ENCODE measurements around the gene SCN1B. TPM values are rescaled to one million over a fixed set of nuclear protein-coding genes. Genes with fewer than 3 reads are reported as not detected.

SCN1B gene
- total RNA-seq, 3 donors from 2014 or later, result 1.6 to 8.8 (median 3.5) TPM

- H3K9me3 ChIP-seq, result peaks cover 7% of the 10 kb centered on the region
- H3K36me3 ChIP-seq (ENCODE audit: low read depth), result no peaks in the 10 kb centered on the region
- intact Hi-C loops (cut with DNase I, micrococcal nuclease), result no loop called here
- H3K4me1 ChIP-seq (ENCODE audit: low read depth), result no peaks in the 10 kb centered on the region
- TF ChIP-seq CTCF (IDR thresholded peaks at IDR 0.05), result no peak
- ATAC-seq (no peak), DNase-seq (no peak)
- no peak overlapping the region for H3K4me3 ChIP-seq
These were observed 43.7 kb downstream of the SCN1B start for GRCh38 chr19:35073941-35074340.

- intact Hi-C loops (cut with DNase I, micrococcal nuclease), result no loop called here
- H3K4me1 ChIP-seq (ENCODE audit: low read depth), result no peaks in the 10 kb centered on the region
- TF ChIP-seq CTCF (IDR thresholded peaks at IDR 0.05), result no peak
- DNase-seq (no peak), ATAC-seq (no peak)
- peaks cover 7% of the 10 kb centered on the region for H3K9me3 ChIP-seq
- H3K4me3 ChIP-seq, result no peak overlapping the region
- no peaks in the 10 kb centered on the region for H3K36me3 ChIP-seq (ENCODE audit: low read depth)
These were observed 44.3 kb downstream of the SCN1B start for GRCh38 chr19:35074426-35075201.

- Histone ChIP-seq H3K4me1 (ENCODE audit: low read depth) (no peaks in the 10 kb centered on the region), H3K36me3 (ENCODE audit: low read depth) (no peaks in the 10 kb centered on the region), H3K4me3 (no peak overlapping the region), H3K9me3 (peaks cover 5% of the 10 kb centered on the region)
- TF ChIP-seq CTCF (IDR thresholded peaks at IDR 0.05), result no peak
- ATAC-seq (no peak), DNase-seq (no peak)
- intact Hi-C loops (cut with DNase I, micrococcal nuclease), result no loop called here
These were observed 45.1 kb downstream of the SCN1B start for GRCh38 chr19:35075202-35076025.

DNA sequence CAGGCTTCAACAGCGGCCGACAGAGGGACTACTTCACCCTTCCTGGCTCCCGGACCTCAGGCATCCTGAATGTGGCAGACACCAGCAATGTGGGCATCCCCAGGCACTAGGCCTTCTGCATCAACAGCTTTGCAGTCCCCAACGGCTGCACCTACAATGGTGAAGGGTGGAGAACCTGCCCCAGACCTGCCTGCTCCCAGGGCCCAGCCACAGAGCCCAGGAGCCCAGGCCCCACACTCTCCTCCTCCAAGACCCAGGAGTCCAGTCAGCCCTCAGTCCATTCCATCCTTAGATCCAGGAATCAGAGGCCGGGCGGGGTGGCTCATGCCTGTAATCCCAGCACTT lies 45.7 kb downstream of the SCN1B start:
- Histone ChIP-seq H3K4me3 (no peak overlapping the region), H3K9me3 (no peaks in the 10 kb centered on the region), H3K36me3 (ENCODE audit: low read depth) (no peaks in the 10 kb centered on the region), H3K4me1 (ENCODE audit: low read depth) (no peaks in the 10 kb centered on the region)
- intact Hi-C loops (cut with DNase I, micrococcal nuclease), result no loop called here
- DNase-seq, result no peak
- TF ChIP-seq CTCF (IDR thresholded peaks at IDR 0.05), result no peak
- ATAC-seq, result no peak

- no peaks in the 10 kb centered on the region for H3K36me3 ChIP-seq (ENCODE audit: low read depth)
- H3K4me1 ChIP-seq (ENCODE audit: low read depth), result no peaks in the 10 kb centered on the region
- no peak for DNase-seq
- no peak for TF ChIP-seq CTCF (IDR thresholded peaks at IDR 0.05)
- H3K9me3 ChIP-seq, result no peaks in the 10 kb centered on the region
- intact Hi-C loops (cut with DNase I, micrococcal nuclease), result no loop called here
- ATAC-seq, result no peak
- H3K4me3 ChIP-seq, result no peak overlapping the region
These were observed 46.4 kb downstream of the SCN1B start for GRCh38 chr19:35076657-35077056.
